ENCODE data around the gene NMRK2. TPM values are rescaled to one million over a fixed set of nuclear protein-coding genes. Genes with fewer than 3 reads are reported as not detected.
"Not testable (repeated sequence)": the region's sequence is repeated elsewhere in the genome, so short reads cannot be mapped to it uniquely, and the experiment has no call there.

NMRK2 gene
- 298 TPM for polyA plus RNA-seq (ENCODE audit: insufficient read length)

- DNase-seq = no peak
Observed at GRCh38 chr19:3932931-3933810, at the start of gene NMRK2. TSS of gene NMRK2 (plus strand) at chr19:3933069. CDS start at chr19:3933672, 603 bp downstream.

- DNase-seq = no peak
Observed at GRCh38 chr19:3890591-3890990, 42.3 kb upstream of the NMRK2 start.

GRCh38 chr19:3893509-3894179, 39.2 kb upstream of the NMRK2 start:
- DNase-seq = no peak

GRCh38 chr19:3894959-3895358, 37.9 kb upstream of the NMRK2 start:
- not testable (repeated sequence) for DNase-seq

- no peak for DNase-seq
Observed at GRCh38 chr19:3895788-3896187, 37.1 kb upstream of the NMRK2 start.

- no peak for DNase-seq
Observed at GRCh38 chr19:3897936-3898335, 34.9 kb upstream of the NMRK2 start.

GRCh38 chr19:3898426-3898825, 34.4 kb upstream of the NMRK2 start:
- DNase-seq = no peak

- no peak for DNase-seq
Observed at GRCh38 chr19:3899531-3900294, 33.2 kb upstream of the NMRK2 start.

- no peak for DNase-seq
Observed at GRCh38 chr19:3902317-3902973, 30.4 kb upstream of the NMRK2 start.

- DNase-seq = no peak
Observed at GRCh38 chr19:3904233-3904632, 28.6 kb upstream of the NMRK2 start.

GRCh38 chr19:3907626-3908265, 25.1 kb upstream of the NMRK2 start:
- no peak for DNase-seq

- DNase-seq = no peak
Observed at GRCh38 chr19:3908266-3909054, 24.4 kb upstream of the NMRK2 start.

- DNase-seq = no peak
Observed at GRCh38 chr19:3910105-3910504, 22.8 kb upstream of the NMRK2 start.

- DNase-seq = no peak
Observed at GRCh38 chr19:3914199-3914598, 18.7 kb upstream of the NMRK2 start.

- DNase-seq = no peak
Observed at GRCh38 chr19:3916033-3916432, 16.8 kb upstream of the NMRK2 start.

GRCh38 chr19:3919793-3920192, 13.1 kb upstream of the NMRK2 start:
- no peak for DNase-seq

- no peak for DNase-seq
Observed at GRCh38 chr19:3923096-3923758, 9.6 kb upstream of the NMRK2 start.

- no peak for DNase-seq
Observed at GRCh38 chr19:3923912-3924311, 9.0 kb upstream of the NMRK2 start.

- no peak for DNase-seq
Observed at GRCh38 chr19:3931041-3931440, 1.8 kb upstream of the NMRK2 start.
